A549 (cell line): ENCODE results near the gene PRR22. TPM values are rescaled to one million over a fixed set of nuclear protein-coding genes. Genes with fewer than 3 reads are reported as not detected.

Experiments used
- ATAC-seq, 2 experiments: fragments of 200-7000 bp in 1 of 2; fragments of >200 bp in 1 of 2; cut with Nextera tagmentation in 1 of 2; cut with Tn5 transposase in 1 of 2; 3 replicates each; pipeline versions ENCODE4 v1.8.0 to v1.9.1; 2018 to 2020; ENCODE audit warnings: mild to moderate bottlenecking in 1 of 2, moderate library complexity in 1 of 2
- CTCF ChIA-PET: fragments of 300-600 bp; sonication (Branson Sonifier 250); formaldehyde crosslinking; extraction: SDS; loops from one replicate; lab custom pipeline; 2021; ENCODE audit warnings: antibody characterized with exemption, inconsistent platforms; lab: Yijun Ruan, JAX
- POLR2A ChIA-PET: fragments of 350-600 bp; formaldehyde crosslinking; extraction: SDS; loops from one replicate; lab custom pipeline; 2021; ENCODE audit warnings: antibody characterized with exemption, inconsistent platforms; lab: Yijun Ruan, JAX
- DNase-seq, 2 experiments: peaks; one replicate each; pipeline versions ENCODE4 v3.0.0 to v3.0.0-alpha.2; 2011 to 2016; ENCODE audit warnings: low read depth in 1 of 2, low spot score in 1 of 2
- FAIRE-seq: peaks from 2 replicates; lab custom pipeline; 2011; peaks lifted over from hg19 to GRCh38; lab: Jason Lieb, UNC
- H3K27ac ChIP-seq, 2 experiments: fragments of >200 bp; sonication (Bioruptor Twin); formaldehyde crosslinking; 3 replicates each; pipeline ENCODE4 v1.5.1; 2016 to 2017
- H3K4me1 ChIP-seq: fragments of >200 bp; sonication (Bioruptor Twin); formaldehyde crosslinking; 3 replicates; pipeline ENCODE4 v1.6.1; 2016
- H3K4me2 ChIP-seq: fragments of >200 bp; sonication (Bioruptor Twin); formaldehyde crosslinking; 3 replicates; pipeline ENCODE4 v1.6.1; 2016
- H3K4me3 ChIP-seq: fragments of >200 bp; sonication (Bioruptor Twin); formaldehyde crosslinking; 3 replicates; pipeline ENCODE4 v1.5.1; 2016
- H3K9me3 ChIP-seq: fragments of >200 bp; sonication (Bioruptor Twin); formaldehyde crosslinking; 3 replicates; pipeline ENCODE4 v1.6.1; 2016
- ATOH8 ChIP-seq: fragments of 250-450 bp; sonication (Bioruptor Pico); IDR thresholded peaks from 2 replicates; pipeline ENCODE4 v1.5.0; 2020; ENCODE audit warnings: low read depth, mild to moderate bottlenecking, moderate library complexity
- BHLHE40 ChIP-seq: IDR thresholded peaks from 2 replicates; pipeline ENCODE4 v1.6.1; 2012; ENCODE audit warnings: low read depth, low read length, inconsistent platforms
- CHD2 ChIP-seq: fragments of 150-350 bp; IDR thresholded peaks from 2 replicates; pipeline ENCODE4 v1.6.1; 2014; ENCODE audit warnings: low read length; ENCODE audit not compliant: partially characterized antibody
- E2F6 ChIP-seq: IDR thresholded peaks from 2 replicates; pipeline ENCODE4 v1.6.1; 2012; ENCODE audit warnings: low read depth, borderline replicate concordance
- EHF ChIP-seq: fragments of 250-450 bp; sonication (Bioruptor Pico); IDR thresholded peaks from 2 replicates; pipeline ENCODE4 v1.5.0; 2020; ENCODE audit warnings: mild to moderate bottlenecking
- ESRRA ChIP-seq: fragments of 150-350 bp; IDR thresholded peaks from 2 replicates; pipeline ENCODE4 v1.6.1; 2014; ENCODE audit warnings: mild to moderate bottlenecking, low read length, borderline replicate concordance
- FOSB ChIP-seq: fragments of 250-450 bp; sonication (Bioruptor Pico); IDR thresholded peaks from 2 replicates; pipeline ENCODE4 v1.5.0; 2020; ENCODE audit warnings: mild to moderate bottlenecking, moderate library complexity
- FOSL2 ChIP-seq, 2 experiments: fragments of 450-650 bp in 1 of 2; fragments of >200 bp in 1 of 2; sonication (Bioruptor Twin) in 1 of 2; formaldehyde crosslinking; IDR thresholded peaks; 2 replicates each; pipeline versions ENCODE4 v1.5.0 to v1.6.1; 2016 to 2020; ENCODE audit warnings: mild to moderate bottlenecking in 1 of 2, moderate library complexity in 1 of 2
- HOXA7 ChIP-seq: fragments of 250-450 bp; sonication (Bioruptor Pico); IDR thresholded peaks from 2 replicates; pipeline ENCODE4 v1.5.0; 2020; ENCODE audit warnings: mild to moderate bottlenecking, moderate library complexity
- HOXB13 ChIP-seq: fragments of 250-450 bp; sonication (Bioruptor Pico); IDR thresholded peaks from 2 replicates; pipeline ENCODE4 v1.5.0; 2020; ENCODE audit warnings: low read depth, mild to moderate bottlenecking, moderate library complexity
- KDM1A ChIP-seq: fragments of 200-600 bp; sonication (generic); IDR thresholded peaks from 2 replicates; pipeline ENCODE4 v1.6.1; 2016; ENCODE audit warnings: low read depth, mild to moderate bottlenecking
- KDM5A ChIP-seq: fragments of 200-600 bp; sonication (generic); IDR thresholded peaks from 2 replicates; pipeline ENCODE4 v1.6.1; 2016; ENCODE audit warnings: antibody characterized with exemption, mild to moderate bottlenecking
- MAZ ChIP-seq: fragments of 150-350 bp; IDR thresholded peaks from 2 replicates; pipeline ENCODE4 v1.6.1; 2014; ENCODE audit warnings: antibody characterized with exemption, low read depth, low read length, borderline replicate concordance
- MYC ChIP-seq: IDR thresholded peaks from 2 replicates; pipeline ENCODE4 v1.6.1; 2012; ENCODE audit warnings: mild to moderate bottlenecking, inconsistent platforms, low read length, improper control_type of control experiment, borderline replicate concordance
- NFE2L2 ChIP-seq: fragments of 150-350 bp; conservative IDR thresholded peaks from 2 replicates; pipeline ENCODE4 v1.6.1; 2014; ENCODE audit warnings: low read length
- NPAS2 ChIP-seq: fragments of 250-450 bp; sonication (Bioruptor Pico); IDR thresholded peaks from 2 replicates; pipeline ENCODE4 v1.8.0; 2022; ENCODE audit warnings: mild to moderate bottlenecking, moderate library complexity, borderline replicate concordance
- NR3C1 ChIP-seq: fragments of >200 bp; sonication (Bioruptor Twin); formaldehyde crosslinking; IDR thresholded peaks from 3 replicates; pipeline ENCODE4 v1.6.1; 2017
- POLR2AphosphoS2 ChIP-seq: conservative IDR thresholded peaks from 2 replicates; pipeline ENCODE4 v1.6.1; 2012; ENCODE audit warnings: low read length, improper control_type of control experiment, inconsistent platforms
- REST ChIP-seq: fragments of 200-600 bp; sonication (generic); IDR thresholded peaks from 2 replicates; pipeline ENCODE4 v1.6.1; 2016; ENCODE audit warnings: antibody characterized with exemption, mild to moderate bottlenecking, moderate library complexity
- SREBF2 ChIP-seq: fragments of 450-650 bp; IDR thresholded peaks from 2 replicates; pipeline ENCODE4 v1.6.1; 2014; ENCODE audit warnings: mild to moderate bottlenecking, moderate library complexity
- ZC3H11A ChIP-seq: fragments of 450-650 bp; IDR thresholded peaks from 2 replicates; pipeline ENCODE4 v1.6.1; 2014; ENCODE audit warnings: antibody characterized with exemption, mild to moderate bottlenecking
- ZFP36 ChIP-seq: fragments of 450-650 bp; IDR thresholded peaks from 2 replicates; pipeline ENCODE4 v1.6.1; 2014; ENCODE audit warnings: borderline replicate concordance; ENCODE audit not compliant: partially characterized antibody
- ZSCAN20 ChIP-seq: fragments of 250-450 bp; sonication (Bioruptor Pico); IDR thresholded peaks from 2 replicates; pipeline ENCODE4 v1.8.0; 2022; ENCODE audit warnings: mild to moderate bottlenecking, moderate library complexity
- WGBS: methylation state at CpG from one replicate; pipeline ENCODE4 v1.1.6; 2017; ENCODE audit errors: missing lambda C conversion rate; 5-methylcytosine and 5-hydroxymethylcytosine counted together
- polyA plus RNA-seq, 4 experiments: library from polyadenylated mRNA; depleted of rRNA in 3 of 4; stranded (reverse); fragments of >200 nt; fragmentation: RNase III in 1 of 4; extraction: RNeasy Plus Mini Kit Qiagen cat#74134 plus additional on column Dnase treatment in 1 of 4; gene quantifications; 2 replicates in 3 of 4; 3 replicates in 1 of 4; pipeline ENCODE4 v1.2.3, GENCODE V29; 2011 to 2017
- TF ChIP-seq, protein P1 (sequence below): IDR thresholded peaks from 2 replicates; pipeline ENCODE4 v1.6.1; 2012

The PRR22 gene
- polyA plus RNA-seq, 2 of the 4 experiments (the other 2 are of a cell fraction): 0.65 to 2.2 TPM

GRCh38 chr19:5773276-5773675 lies 11.3 kb downstream of the PRR22 start:
- ChIA-PET POLR2A (interaction anchor here (0.6 kb wide), 1 partner anchor 10 kb away, joined by 3 read pairs; no protein-coding TSS in a partner anchor), CTCF (interaction anchor here (0.6 to 4.3 kb wide), 15 partner anchors 13 to 394 kb away, joined by 3 to 35 read pairs (median 4); partner anchors contain the start of genes DUS3L and NRTN)
- Histone ChIP-seq H3K27ac (peak overlapping the region; percentile 77 to 91), H3K4me1 (peaks cover 5% of the 10 kb centered on the region; the same call in 1 of the 3 replicates), H3K9me3 (no peaks in the 10 kb centered on the region), H3K4me2 (0 out of 3 replicates have a peak overlapping the region, but pooled peaks have one; percentile 25), H3K4me3 (no peak overlapping the region)
- DNase-seq (no peak), ATAC-seq (no peak), FAIRE-seq (no peak)
- TF ChIP-seq EHF (CRISPR knock-in tag): no peak
- no peak for TF ChIP-seq ZSCAN20 (CRISPR knock-in tag)
- TF ChIP-seq KDM5A: no peak
- no peak for TF ChIP-seq POLR2AphosphoS2
- TF ChIP-seq KDM1A: no peak
- TF ChIP-seq MYC: no peak
- TF ChIP-seq FOSB: no peak
- TF ChIP-seq ESRRA: no peak
- no peak for TF ChIP-seq CHD2
- TF ChIP-seq REST: no peak
- no peak for TF ChIP-seq HOXA7 (CRISPR knock-in tag)
- TF ChIP-seq HOXB13: no peak
- TF ChIP-seq, protein P1, sequence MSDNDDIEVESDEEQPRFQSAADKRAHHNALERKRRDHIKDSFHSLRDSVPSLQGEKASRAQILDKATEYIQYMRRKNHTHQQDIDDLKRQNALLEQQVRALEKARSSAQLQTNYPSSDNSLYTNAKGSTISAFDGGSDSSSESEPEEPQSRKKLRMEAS: no peak
- no peak for TF ChIP-seq BHLHE40
- TF ChIP-seq NFE2L2: no peak
- no peak for TF ChIP-seq E2F6
- no peak for TF ChIP-seq ZFP36
- TF ChIP-seq NPAS2 (CRISPR knock-in tag): no peak
- no peak for TF ChIP-seq MAZ
- WGBS: 95% methylated on average over 5 of the region's 5 CpGs

DNA sequence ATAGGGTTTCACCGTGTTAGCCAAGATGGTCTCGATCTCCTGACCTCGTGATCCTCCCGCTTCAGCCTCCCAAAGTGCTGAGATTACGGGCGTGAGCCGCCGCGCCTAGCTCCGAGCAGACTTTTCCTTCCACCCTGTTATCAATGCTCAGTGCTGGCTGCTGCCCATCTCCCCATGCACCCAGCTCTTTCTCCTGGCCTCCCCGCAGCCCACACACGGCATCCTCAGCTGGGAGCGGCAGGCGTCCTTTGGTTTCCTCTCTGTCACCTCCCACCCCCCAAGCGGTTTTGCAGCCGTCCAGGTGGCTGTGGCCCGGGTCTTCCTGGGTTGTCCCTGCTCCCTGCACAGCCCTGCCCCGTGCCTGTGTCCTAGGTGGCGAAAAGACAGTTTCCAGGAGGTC lies 12.1 kb downstream of the PRR22 start:
- ChIA-PET CTCF (interaction anchor here (1.2 to 4.3 kb wide), 4 partner anchors 22 to 119 kb away, joined by 3 to 35 read pairs (median 20); partner anchors contain the start of gene NRTN), POLR2A (no interaction called here)
- peaks cover 5% of the 10 kb centered on the region; the same call in 1 of the 3 replicates for H3K4me1 ChIP-seq
- 90% methylated on average over 19 of the region's 19 CpGs for WGBS
- no peak overlapping the region for H3K4me2 ChIP-seq
- no peaks in the 10 kb centered on the region for H3K9me3 ChIP-seq
- TF ChIP-seq KDM5A (no peak), SREBF2 (no peak), POLR2AphosphoS2 (no peak), NR3C1 (no peak), ATOH8 (no peak), FOSB (no peak), ZC3H11A (no peak), FOSL2 (IDR thresholded peaks at IDR 0.05) (no peak), FOSL2 (CRISPR knock-in tag; IDR thresholded peaks at IDR 0.05) (no peak), NPAS2 (CRISPR knock-in tag) (no peak)
- ATAC-seq: no peak
- DNase-seq: no peak
- peak overlapping the region in 1 of 2 experiments; percentile 91; a peak in 3 of 6 replicates for H3K27ac ChIP-seq
- no peak for FAIRE-seq
- H3K4me3 ChIP-seq: no peak overlapping the region
